Fibroblast of lung (primary cell): ENCODE results near the gene TLNRD1. TPM values are rescaled to one million over a fixed set of nuclear protein-coding genes. Genes with fewer than 3 reads are reported as not detected.

Experiments
- DNase-seq, 2 donors: peaks; one replicate each; pipeline versions ENCODE4 v3.0.0 to v3.0.0-alpha.2; 2010; ENCODE audit warnings: low read depth in 2 of 2
- H2AFZ ChIP-seq: 2 replicates; pipeline ENCODE4 v1.5.1; 2012; ENCODE audit warnings: low read length, control low read depth, inconsistent platforms
- H3K27ac ChIP-seq: 2 replicates; pipeline ENCODE4 v1.5.1; 2011; ENCODE audit warnings: low read length, control low read depth; ENCODE audit not compliant: insufficient read depth
- H3K27me3 ChIP-seq: 2 replicates; pipeline ENCODE4 v1.5.1; 2011; ENCODE audit warnings: mild to moderate bottlenecking, low read length; ENCODE audit not compliant: control insufficient read depth, insufficient read depth
- H3K36me3 ChIP-seq: 2 replicates; pipeline ENCODE4 v1.5.1; 2011; ENCODE audit warnings: low read length; ENCODE audit not compliant: control insufficient read depth, insufficient read depth
- H3K4me1 ChIP-seq: 2 replicates; pipeline ENCODE4 v1.5.1; 2011; ENCODE audit warnings: low read length; ENCODE audit not compliant: control insufficient read depth, insufficient read depth; ENCODE audit errors: extremely low read depth
- H3K4me2 ChIP-seq: 2 replicates; pipeline ENCODE4 v1.5.1; 2011; ENCODE audit warnings: low read length, control low read depth; ENCODE audit not compliant: insufficient read depth; ENCODE audit errors: extremely low read depth
- H3K4me3 ChIP-seq, 4 experiments: fragments of 200-600 bp in 1 of 4; sonication (generic) in 1 of 4; replicated peaks in 1 of 4; 2 replicates each; pipeline ENCODE4 v1.5.1; 2011 to 2016; ENCODE audit warnings: low read length in 4 of 4, low read depth in 3 of 4, mild to moderate bottlenecking in 3 of 4, control low read depth in 2 of 4, inconsistent platforms in 1 of 4, mixed read lengths in 1 of 4; ENCODE audit not compliant: insufficient read depth in 1 of 4; ENCODE audit errors: control extremely low read depth in 1 of 4
- H3K79me2 ChIP-seq: 2 replicates; pipeline ENCODE4 v1.5.1; 2012; ENCODE audit warnings: mild to moderate bottlenecking, low read length, inconsistent platforms; ENCODE audit not compliant: control insufficient read depth, insufficient read depth
- H3K9ac ChIP-seq: 2 replicates; pipeline ENCODE4 v1.5.1; 2011; ENCODE audit warnings: mild to moderate bottlenecking, low read length, control low read depth; ENCODE audit not compliant: insufficient read depth
- H3K9me3 ChIP-seq: 2 replicates; pipeline ENCODE4 v1.5.1; 2012; ENCODE audit warnings: low read depth, low read length; ENCODE audit not compliant: control insufficient read depth, insufficient read depth
- H4K20me1 ChIP-seq: 2 replicates; pipeline ENCODE4 v1.5.1; 2011; ENCODE audit warnings: low read length; ENCODE audit not compliant: control insufficient read depth, insufficient read depth; ENCODE audit errors: extremely low read depth
- CTCF ChIP-seq, 2 donors: IDR thresholded peaks in 1 of 2; conservative IDR thresholded peaks in 1 of 2; 1 replicate in 1 of 2; 2 replicates in 1 of 2; pipeline ENCODE4 v1.5.1; 2011 to 2012; ENCODE audit warnings: low read length in 2 of 2, control low read depth in 1 of 2, inconsistent platforms in 1 of 2, low read depth in 1 of 2, mild to moderate bottlenecking in 1 of 2
- EZH2 ChIP-seq: IDR thresholded peaks from 2 replicates; pipeline ENCODE4 v1.5.1; 2012; ENCODE audit warnings: low read length, control low read depth, mild to moderate bottlenecking; ENCODE audit errors: missing control alignments
- polyA plus RNA-seq, 2 donors: library from polyadenylated mRNA; depleted of rRNA in 1 of 2; stranded (reverse) in 1 of 2; unstranded in 1 of 2; fragments of >200 nt; gene quantifications; 2 replicates each; pipeline ENCODE4 v1.2.1, GENCODE V29; 2011 to 2012; ENCODE audit warnings: missing spikeins in 1 of 2
- total RNA-seq: library from RNA; depleted of rRNA; stranded (reverse); fragments of >200 nt; gene quantifications from 2 replicates; pipeline ENCODE4 v1.2.1, GENCODE V29; 2014

TLNRD1 gene
- total and polyA plus RNA-seq, 2 donors (not counting 1 experiment from before 2014, with no cell fraction given), result 3.3 to 4.3 TPM

- no peak overlapping the region for H2AFZ ChIP-seq
- H3K4me1 ChIP-seq, result peaks cover 7% of the 10 kb centered on the region
- TF ChIP-seq EZH2 (no peak), CTCF (conservative IDR thresholded peaks at IDR 0.05 in 1 of 2, IDR thresholded peaks at IDR 0.05 in 1 of 2; ENCODE audit: low read depth in 1 of 2, low read length in 2 of 2) (no peak)
- peak overlapping the region; percentile 96 for H3K9ac ChIP-seq
- H3K4me3 ChIP-seq, result peak overlapping the region; percentile 39 to 97 (median 72)
- no peaks in the 10 kb centered on the region for H4K20me1 ChIP-seq
- H3K36me3 ChIP-seq, result peaks cover 7% of the 10 kb centered on the region
- DNase-seq, result no peak
- H3K27me3 ChIP-seq, result no peaks in the 10 kb centered on the region
- H3K27ac ChIP-seq, result peak overlapping the region; percentile 95
- H3K79me2 ChIP-seq, result peaks cover 45% of the 10 kb centered on the region
- peak overlapping the region; percentile 69 for H3K4me2 ChIP-seq
- H3K9me3 ChIP-seq, result no peaks in the 10 kb centered on the region
These were observed 1.2 kb downstream of the TLNRD1 start for GRCh38 chr15:81002009-81002330.

GRCh38 chr15:81002331-81003096 lies 1.8 kb downstream of the TLNRD1 start:
- TF ChIP-seq CTCF (conservative IDR thresholded peaks at IDR 0.05 in 1 of 2, IDR thresholded peaks at IDR 0.05 in 1 of 2; ENCODE audit: low read depth in 1 of 2, low read length in 2 of 2) (no peak), EZH2 (no peak)
- peaks cover 7% of the 10 kb centered on the region for H3K36me3 ChIP-seq
- peak overlapping the region; percentile 69 for H3K4me2 ChIP-seq
- peaks cover 45% of the 10 kb centered on the region for H3K79me2 ChIP-seq
- H3K27ac ChIP-seq, result peak overlapping the region; percentile 95
- no peaks in the 10 kb centered on the region for H4K20me1 ChIP-seq
- peaks cover 7% of the 10 kb centered on the region for H3K4me1 ChIP-seq
- H3K9me3 ChIP-seq, result no peaks in the 10 kb centered on the region
- H3K4me3 ChIP-seq, result peak overlapping the region; percentile 37 to 97 (median 72)
- H3K27me3 ChIP-seq, result no peaks in the 10 kb centered on the region
- DNase-seq, result peak in 1 of 2 donors; percentile 22
- no peak overlapping the region for H2AFZ ChIP-seq
- peak overlapping the region; percentile 96 for H3K9ac ChIP-seq

- H3K4me2 ChIP-seq, result peak overlapping the region; percentile 69
- H2AFZ ChIP-seq, result no peak overlapping the region
- H4K20me1 ChIP-seq, result no peaks in the 10 kb centered on the region
- H3K79me2 ChIP-seq, result peaks cover 45% of the 10 kb centered on the region
- no peak overlapping the region for H3K27ac ChIP-seq
- H3K9me3 ChIP-seq, result no peaks in the 10 kb centered on the region
- H3K27me3 ChIP-seq, result no peaks in the 10 kb centered on the region
- no peak overlapping the region for H3K9ac ChIP-seq
- peaks cover 7% of the 10 kb centered on the region for H3K4me1 ChIP-seq
- no peak for DNase-seq
- TF ChIP-seq CTCF (conservative IDR thresholded peaks at IDR 0.05 in 1 of 2, IDR thresholded peaks at IDR 0.05 in 1 of 2; ENCODE audit: low read depth in 1 of 2, low read length in 2 of 2), result no peak
- TF ChIP-seq EZH2, result no peak
- peak overlapping the region in 2 of 4 experiments; percentile 91 to 97 for H3K4me3 ChIP-seq
- peaks cover 7% of the 10 kb centered on the region for H3K36me3 ChIP-seq
These were observed 2.3 kb downstream of the TLNRD1 start for GRCh38 chr15:81003097-81003350.
